ENCODE measurements around the gene SPTBN4.

SPTBN4 gene

DNA sequence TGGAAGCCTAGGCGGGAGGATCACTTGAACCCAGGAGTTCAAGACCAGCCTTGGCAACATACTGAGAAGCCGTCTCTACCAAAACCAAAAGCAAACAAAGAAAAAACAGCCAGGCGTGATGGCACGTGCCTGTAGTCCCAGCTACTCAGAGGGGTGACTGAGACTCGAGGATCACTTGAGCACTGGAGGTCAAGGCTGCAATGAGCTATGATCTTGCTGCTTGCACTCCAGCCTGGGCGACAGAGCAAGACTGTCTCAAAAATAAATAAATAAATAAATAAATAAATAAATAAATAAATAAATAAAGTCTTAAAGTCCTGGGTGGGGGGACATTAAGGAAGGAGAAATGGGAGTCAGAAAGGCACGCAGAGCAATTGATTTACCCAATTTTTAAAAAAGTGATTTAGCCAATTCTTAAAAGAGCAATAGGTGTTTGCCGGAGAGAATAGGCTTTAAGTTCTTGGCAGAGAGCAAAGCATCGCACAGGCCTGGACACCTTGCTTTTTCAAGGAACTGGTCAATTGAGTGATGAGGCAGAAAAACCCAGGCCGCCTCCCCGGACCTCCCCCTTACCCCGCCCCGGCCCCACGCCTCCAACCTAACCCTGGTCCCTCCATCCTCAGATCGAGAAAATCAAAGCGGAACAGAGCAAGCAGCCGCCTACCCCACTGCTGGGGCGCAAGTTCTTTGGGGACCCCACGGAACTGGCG, 100.4 kb downstream of the SPTBN4 start (continued):
- TF ChIP-seq REST (tag by site-specific recombination; IDR thresholded peaks at IDR 0.05): peak; percentile 94

GRCh38 chr19:40567750-40568494, 101.1 kb downstream of the SPTBN4 start:
- POLR2A ChIA-PET: interaction anchor here (0.6 to 1.7 kb wide), 4 partner anchors 12 to 142 kb away, joined by 3 to 6 read pairs (median 5); no protein-coding TSS in a partner anchor
- H3K4me3 ChIP-seq (ENCODE audit: low read depth, low read length): peak overlapping the region; percentile 12
- CTCF ChIA-PET: interaction anchor here (1.4 to 12.8 kb wide), 6 partner anchors 9 to 104 kb away, joined by 4 to 132 read pairs (median 52); partner anchors contain the start of gene LTBP4

GRCh38 chr19:40570313-40571004, 103.7 kb downstream of the SPTBN4 start:
- Histone ChIP-seq H3K4me1 (ENCODE audit: control insufficient read depth, insufficient read depth, low read length) (peaks cover 16% of the 10 kb centered on the region), H3K36me3 (ENCODE audit: control insufficient read depth in 2 of 2, insufficient read depth in 1 of 2, low read length in 2 of 2) (no peaks in the 10 kb centered on the region), H3K27ac (ENCODE audit: extremely low read depth, low read depth, low read length) (peak overlapping the region; percentile 73), H3K9me3 (ENCODE audit: control insufficient read depth, insufficient read depth, low read depth, low read length) (no peaks in the 10 kb centered on the region), H3K4me3 (ENCODE audit: low read depth, low read length) (peak overlapping the region; percentile 35)
- CTCF ChIA-PET: interaction anchor here (0.5 to 12.8 kb wide), 58 partner anchors 8 to 1750 kb away, joined by 3 to 132 read pairs (median 5); partner anchors contain the start of genes BLVRB, EID2B and LTBP4
- POLR2A ChIA-PET: interaction anchor here (0.6 to 2.0 kb wide), 45 partner anchors 9 to 1351 kb away, joined by 3 to 35 read pairs (median 4); partner anchors contain the start of genes ACTMAP, B9D2, BLVRB and C19orf47
- TF ChIP-seq SALL2 (tag by site-specific recombination; IDR thresholded peaks at IDR 0.05; ENCODE audit: borderline replicate concordance) (no peak), ZNF157 (tag by site-specific recombination; IDR thresholded peaks at IDR 0.05) (0 out of 2 replicates have a peak, but pooled peaks have one; percentile 1), MEIS1 (CRISPR knock-in tag; IDR thresholded peaks at IDR 0.05; ENCODE audit: borderline replicate concordance) (no peak), ZBTB10 (tag by site-specific recombination; IDR thresholded peaks at IDR 0.05) (0 out of 2 replicates have a peak, but pooled peaks have one; percentile 3), SP2 (tag by site-specific recombination; IDR thresholded peaks at IDR 0.05) (peak; percentile 99), ZNF707 (tag by site-specific recombination; IDR thresholded peaks at IDR 0.05) (no peak)
- TF ChIP-seq, protein P1, sequence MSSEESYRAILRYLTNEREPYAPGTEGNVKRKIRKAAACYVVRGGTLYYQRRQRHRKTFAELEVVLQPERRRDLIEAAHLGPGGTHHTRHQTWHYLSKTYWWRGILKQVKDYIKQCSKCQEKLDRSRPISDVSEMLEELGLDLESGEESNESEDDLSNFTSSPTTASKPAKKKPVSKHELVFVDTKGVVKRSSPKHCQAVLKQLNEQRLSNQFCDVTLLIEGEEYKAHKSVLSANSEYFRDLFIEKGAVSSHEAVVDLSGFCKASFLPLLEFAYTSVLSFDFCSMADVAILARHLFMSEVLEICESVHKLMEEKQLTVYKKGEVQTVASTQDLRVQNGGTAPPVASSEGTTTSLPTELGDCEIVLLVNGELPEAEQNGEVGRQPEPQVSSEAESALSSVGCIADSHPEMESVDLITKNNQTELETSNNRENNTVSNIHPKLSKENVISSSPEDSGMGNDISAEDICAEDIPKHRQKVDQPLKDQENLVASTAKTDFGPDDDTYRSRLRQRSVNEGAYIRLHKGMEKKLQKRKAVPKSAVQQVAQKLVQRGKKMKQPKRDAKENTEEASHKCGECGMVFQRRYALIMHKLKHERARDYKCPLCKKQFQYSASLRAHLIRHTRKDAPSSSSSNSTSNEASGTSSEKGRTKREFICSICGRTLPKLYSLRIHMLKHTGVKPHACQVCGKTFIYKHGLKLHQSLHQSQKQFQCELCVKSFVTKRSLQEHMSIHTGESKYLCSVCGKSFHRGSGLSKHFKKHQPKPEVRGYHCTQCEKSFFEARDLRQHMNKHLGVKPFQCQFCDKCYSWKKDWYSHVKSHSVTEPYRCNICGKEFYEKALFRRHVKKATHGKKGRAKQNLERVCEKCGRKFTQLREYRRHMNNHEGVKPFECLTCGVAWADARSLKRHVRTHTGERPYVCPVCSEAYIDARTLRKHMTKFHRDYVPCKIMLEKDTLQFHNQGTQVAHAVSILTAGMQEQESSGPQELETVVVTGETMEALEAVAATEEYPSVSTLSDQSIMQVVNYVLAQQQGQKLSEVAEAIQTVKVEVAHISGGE (tag by site-specific recombination; conservative IDR thresholded peaks at IDR 0.05; ENCODE audit: low read depth): no peak
- TF ChIP-seq, protein P2, sequence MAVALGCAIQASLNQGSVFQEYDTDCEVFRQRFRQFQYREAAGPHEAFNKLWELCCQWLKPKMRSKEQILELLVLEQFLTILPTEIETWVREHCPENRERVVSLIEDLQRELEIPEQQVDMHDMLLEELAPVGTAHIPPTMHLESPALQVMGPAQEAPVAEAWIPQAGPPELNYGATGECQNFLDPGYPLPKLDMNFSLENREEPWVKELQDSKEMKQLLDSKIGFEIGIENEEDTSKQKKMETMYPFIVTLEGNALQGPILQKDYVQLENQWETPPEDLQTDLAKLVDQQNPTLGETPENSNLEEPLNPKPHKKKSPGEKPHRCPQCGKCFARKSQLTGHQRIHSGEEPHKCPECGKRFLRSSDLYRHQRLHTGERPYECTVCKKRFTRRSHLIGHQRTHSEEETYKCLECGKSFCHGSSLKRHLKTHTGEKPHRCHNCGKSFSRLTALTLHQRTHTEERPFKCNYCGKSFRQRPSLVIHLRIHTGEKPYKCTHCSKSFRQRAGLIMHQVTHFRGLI (tag by site-specific recombination; IDR thresholded peaks at IDR 0.05): 0 out of 2 replicates have a peak, but pooled peaks have one; percentile 59

More at GRCh38 chr19:40567750-40568494, 101.1 kb downstream of the SPTBN4 start:
- Histone ChIP-seq H3K27ac (ENCODE audit: extremely low read depth, low read depth, low read length) (no peak overlapping the region), H3K36me3 (ENCODE audit: control insufficient read depth in 2 of 2, insufficient read depth in 1 of 2, low read length in 2 of 2) (no peaks in the 10 kb centered on the region), H3K9me3 (ENCODE audit: control insufficient read depth, insufficient read depth, low read depth, low read length) (no peaks in the 10 kb centered on the region), H3K4me1 (ENCODE audit: control insufficient read depth, insufficient read depth, low read length) (peaks cover 16% of the 10 kb centered on the region)
- no peak for TF ChIP-seq ZEB2 (tag by site-specific recombination; IDR thresholded peaks at IDR 0.05)
- TF ChIP-seq ZNF311 (tag by site-specific recombination; IDR thresholded peaks at IDR 0.05; ENCODE audit: borderline replicate concordance): no peak
- peak; percentile 59; the same call in 1 of the 2 replicates for TF ChIP-seq GLIS2 (tag by site-specific recombination; IDR thresholded peaks at IDR 0.05)
- TF ChIP-seq ZNF624 (tag by site-specific recombination; IDR thresholded peaks at IDR 0.05): no peak
- TF ChIP-seq ZBTB26 (tag by site-specific recombination; optimal IDR thresholded peaks at IDR 0.05): peak; percentile 21
- TF ChIP-seq PRDM1 (tag by site-specific recombination; IDR thresholded peaks at IDR 0.05): 0 out of 2 replicates have a peak, but pooled peaks have one; percentile 36
- TF ChIP-seq GLIS1 (tag by site-specific recombination; IDR thresholded peaks at IDR 0.05): 0 out of 2 replicates have a peak, but pooled peaks have one; percentile 6

Data from HEK293 (cell line).